GM12864 (cell line): Measurements from ENCODE around the gene RAB27B.

Experiments
- DNase-seq: peaks from one replicate; pipeline ENCODE4 v3.0.0-alpha.2; 2011; ENCODE audit warnings: low read depth
- H3K4me3 ChIP-seq: 2 replicates; pipeline ENCODE4 v1.5.1; 2011; ENCODE audit warnings: mild to moderate bottlenecking, low read depth, low read length, control low read depth
- TF ChIP-seq, protein P1 (sequence below): IDR thresholded peaks from 2 replicates; pipeline ENCODE4 v1.5.1; 2011; ENCODE audit warnings: low read depth, mild to moderate bottlenecking, moderate library complexity, low read length, control low read depth, inconsistent platforms; ENCODE audit errors: missing control alignments

RAB27B gene

GRCh38 chr18:54859667-54860421, 31.6 kb downstream of the RAB27B start:
- DNase-seq: no peak
- TF ChIP-seq, protein P1, sequence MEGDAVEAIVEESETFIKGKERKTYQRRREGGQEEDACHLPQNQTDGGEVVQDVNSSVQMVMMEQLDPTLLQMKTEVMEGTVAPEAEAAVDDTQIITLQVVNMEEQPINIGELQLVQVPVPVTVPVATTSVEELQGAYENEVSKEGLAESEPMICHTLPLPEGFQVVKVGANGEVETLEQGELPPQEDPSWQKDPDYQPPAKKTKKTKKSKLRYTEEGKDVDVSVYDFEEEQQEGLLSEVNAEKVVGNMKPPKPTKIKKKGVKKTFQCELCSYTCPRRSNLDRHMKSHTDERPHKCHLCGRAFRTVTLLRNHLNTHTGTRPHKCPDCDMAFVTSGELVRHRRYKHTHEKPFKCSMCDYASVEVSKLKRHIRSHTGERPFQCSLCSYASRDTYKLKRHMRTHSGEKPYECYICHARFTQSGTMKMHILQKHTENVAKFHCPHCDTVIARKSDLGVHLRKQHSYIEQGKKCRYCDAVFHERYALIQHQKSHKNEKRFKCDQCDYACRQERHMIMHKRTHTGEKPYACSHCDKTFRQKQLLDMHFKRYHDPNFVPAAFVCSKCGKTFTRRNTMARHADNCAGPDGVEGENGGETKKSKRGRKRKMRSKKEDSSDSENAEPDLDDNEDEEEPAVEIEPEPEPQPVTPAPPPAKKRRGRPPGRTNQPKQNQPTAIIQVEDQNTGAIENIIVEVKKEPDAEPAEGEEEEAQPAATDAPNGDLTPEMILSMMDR: no peak
- no peak overlapping the region for H3K4me3 ChIP-seq

GRCh38 chr18:54860941-54861340, 32.7 kb downstream of the RAB27B start:
- DNase-seq: no peak
- no peak overlapping the region for H3K4me3 ChIP-seq
- TF ChIP-seq, protein P1: no peak

- no peak overlapping the region for H3K4me3 ChIP-seq
- TF ChIP-seq, protein P1: no peak
- no peak for DNase-seq
Measured at GRCh38 chr18:54867131-54867530, 38.9 kb downstream of the RAB27B start.

DNA sequence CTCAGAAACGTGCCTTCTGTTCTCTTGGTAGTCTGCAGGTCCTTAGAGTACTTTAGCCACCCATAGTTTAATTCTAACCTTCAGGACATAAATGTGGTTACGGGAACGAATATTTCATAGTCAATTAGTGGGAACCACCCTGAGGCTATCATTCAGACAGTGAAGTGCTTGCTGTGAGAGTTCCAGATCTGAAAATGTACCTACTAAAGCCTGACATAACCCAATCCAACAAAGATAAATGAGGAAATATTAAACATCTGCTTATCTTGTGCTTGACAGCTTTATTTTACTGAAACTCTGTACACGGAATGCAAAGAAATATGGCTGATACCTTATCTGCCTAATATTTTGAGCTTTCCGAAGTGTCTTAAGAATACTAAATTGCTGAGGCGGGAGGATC, 43.0 kb downstream of the RAB27B start:
- no peak overlapping the region for H3K4me3 ChIP-seq
- TF ChIP-seq, protein P1: no peak
- DNase-seq: no peak

GRCh38 chr18:54872681-54873080, 44.4 kb downstream of the RAB27B start:
- no peak for DNase-seq
- H3K4me3 ChIP-seq: no peak overlapping the region
- TF ChIP-seq, protein P1: no peak

DNA sequence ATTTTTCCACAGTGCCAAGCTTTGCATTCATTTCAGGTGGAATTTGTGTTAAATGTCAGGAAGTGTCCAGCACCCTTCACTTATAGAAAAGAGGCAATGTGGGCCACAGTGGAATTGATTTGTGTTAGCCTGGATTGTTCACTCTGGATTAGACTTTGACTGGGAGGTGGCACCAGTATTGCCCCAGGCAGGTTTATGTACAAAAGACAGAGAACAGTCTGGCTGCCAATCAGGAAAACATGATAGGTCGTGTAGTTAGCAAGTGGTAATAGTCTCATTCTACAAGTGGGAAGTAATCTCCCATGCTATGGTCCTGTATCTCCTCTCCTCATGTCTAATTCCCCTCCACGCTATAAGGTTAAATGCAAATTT, 45.6 kb downstream of the RAB27B start:
- H3K4me3 ChIP-seq: no peak overlapping the region
- DNase-seq: no peak
- TF ChIP-seq, protein P1: no peak

DNA sequence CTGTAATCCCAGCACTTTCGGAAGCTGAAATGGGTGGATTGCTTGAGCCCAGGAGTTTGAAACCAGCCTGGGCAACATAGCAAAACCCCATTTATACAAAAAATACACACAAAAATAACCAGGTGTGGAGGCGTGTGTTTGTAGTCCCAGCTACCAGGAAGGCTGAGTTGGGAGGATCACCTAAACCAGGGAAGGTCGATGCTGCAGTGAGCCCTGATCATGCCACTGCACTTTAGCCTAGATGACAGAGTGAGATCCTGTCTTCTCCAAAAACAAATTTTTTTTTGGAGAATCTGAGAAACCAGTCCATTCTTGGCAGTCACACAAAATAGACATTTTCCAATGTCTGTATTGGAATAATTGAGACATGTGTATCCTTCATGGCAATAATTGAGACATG, 46.8 kb downstream of the RAB27B start:
- DNase-seq: no peak
- TF ChIP-seq, protein P1: no peak
- H3K4me3 ChIP-seq: no peak overlapping the region
